Activated CD8-positive, alpha-beta memory T cell treated with anti-CD3 and anti-CD28 coated beads, Interleukin-2, amount 50 U/mL, for 48 hours (primary cell): ENCODE results near the gene PLEKHO2.

Experiments
- DNase-seq: peaks from one replicate; pipeline ENCODE4 v3.0.0-alpha.2; 2020

PLEKHO2 gene

GRCh38 chr15:64894395-64895056, 52.8 kb downstream of the PLEKHO2 start:
- DNase-seq: peak; percentile 83

GRCh38 chr15:64895285-64896065, 53.8 kb downstream of the PLEKHO2 start:
- DNase-seq: no peak

GRCh38 chr15:64896371-64897069, 54.8 kb downstream of the PLEKHO2 start:
- no peak for DNase-seq

GRCh38 chr15:64897345-64897985, 55.8 kb downstream of the PLEKHO2 start:
- no peak for DNase-seq

GRCh38 chr15:64898406-64898805, 56.7 kb downstream of the PLEKHO2 start:
- DNase-seq: no peak

- no peak for DNase-seq
Measured at GRCh38 chr15:64901141-64901540, 59.4 kb downstream of the PLEKHO2 start.

- no peak for DNase-seq
Measured at GRCh38 chr15:64901914-64902313, 60.2 kb downstream of the PLEKHO2 start.

GRCh38 chr15:64902863-64903262, 61.1 kb downstream of the PLEKHO2 start:
- DNase-seq: no peak

GRCh38 chr15:64903326-64903950, 61.7 kb downstream of the PLEKHO2 start:
- DNase-seq: no peak

- DNase-seq: no peak
Measured at GRCh38 chr15:64904189-64904588, 62.5 kb downstream of the PLEKHO2 start.

GRCh38 chr15:64905119-64905831, 63.6 kb downstream of the PLEKHO2 start:
- DNase-seq: peak; percentile 88

GRCh38 chr15:64905941-64906340, 64.2 kb downstream of the PLEKHO2 start:
- no peak for DNase-seq

- no peak for DNase-seq
Measured at GRCh38 chr15:64906402-64906801, 64.7 kb downstream of the PLEKHO2 start.

GRCh38 chr15:64907991-64908390, 66.3 kb downstream of the PLEKHO2 start:
- DNase-seq: no peak

- DNase-seq: no peak
Measured at GRCh38 chr15:64909546-64909945, 67.8 kb downstream of the PLEKHO2 start.

- peak; percentile 79 for DNase-seq
Measured at GRCh38 chr15:64911311-64912186, 69.8 kb downstream of the PLEKHO2 start, which contains the start of gene ANKDD1A. Gene ANKDD1A (plus strand): TSS chr15:64911902. CDS start chr15:64911931, 29 bp downstream.

GRCh38 chr15:64912379-64913325, 70.9 kb downstream of the PLEKHO2 start:
- DNase-seq: no peak

- DNase-seq: no peak
Measured at GRCh38 chr15:64915518-64916227, 74.0 kb downstream of the PLEKHO2 start.

- no peak for DNase-seq
Measured at GRCh38 chr15:64916365-64916764, 74.7 kb downstream of the PLEKHO2 start.
